ENCODE results near the gene LHFPL2.

LHFPL2 gene

GRCh38 chr5:78593465-78593864, 55.1 kb downstream of the LHFPL2 start:
- DNase-seq: no peak

- DNase-seq: no peak
Measured at GRCh38 chr5:78592735-78593386, 55.7 kb downstream of the LHFPL2 start.

GRCh38 chr5:78591972-78592700, 56.4 kb downstream of the LHFPL2 start:
- no peak for DNase-seq

GRCh38 chr5:78591138-78591612, 57.4 kb downstream of the LHFPL2 start:
- DNase-seq: no peak

GRCh38 chr5:78589923-78590322, 58.6 kb downstream of the LHFPL2 start:
- no peak for DNase-seq

- no peak for DNase-seq
Measured at GRCh38 chr5:78588507-78588906, 60.1 kb downstream of the LHFPL2 start.

- DNase-seq: no peak
Measured at GRCh38 chr5:78587775-78588291, 60.7 kb downstream of the LHFPL2 start.

- no peak for DNase-seq
Measured at GRCh38 chr5:78587081-78587774, 61.3 kb downstream of the LHFPL2 start.

GRCh38 chr5:78586251-78586650, 62.3 kb downstream of the LHFPL2 start:
- no peak for DNase-seq

- DNase-seq: no peak
Measured at GRCh38 chr5:78578015-78578414, 70.6 kb downstream of the LHFPL2 start.

GRCh38 chr5:78577071-78577807, 71.3 kb downstream of the LHFPL2 start:
- no peak for DNase-seq

GRCh38 chr5:78576376-78576775, 72.2 kb downstream of the LHFPL2 start:
- no peak for DNase-seq

GRCh38 chr5:78574731-78575161, 73.8 kb downstream of the LHFPL2 start:
- no peak for DNase-seq

GRCh38 chr5:78574131-78574673, 74.4 kb downstream of the LHFPL2 start:
- no peak for DNase-seq

- DNase-seq: no peak
Measured at GRCh38 chr5:78573318-78573717, 75.3 kb downstream of the LHFPL2 start.

- no peak for DNase-seq
Measured at GRCh38 chr5:78570646-78571045, 77.9 kb downstream of the LHFPL2 start.

- peak; percentile 48 for DNase-seq
Measured at GRCh38 chr5:78569441-78569840, 79.1 kb downstream of the LHFPL2 start.

- no peak for DNase-seq
Measured at GRCh38 chr5:78568676-78569075, 79.9 kb downstream of the LHFPL2 start.

- no peak for DNase-seq
Measured at GRCh38 chr5:78568212-78568611, 80.4 kb downstream of the LHFPL2 start.

GRCh38 chr5:78567617-78568016, 81.0 kb downstream of the LHFPL2 start:
- no peak for DNase-seq

GRCh38 chr5:78566747-78567425, 81.7 kb downstream of the LHFPL2 start:
- DNase-seq: no peak

- DNase-seq: no peak
Measured at GRCh38 chr5:78565395-78565794, 83.2 kb downstream of the LHFPL2 start.

Measured in NCI-H345 (cell line).